GM18498 (cell line): ENCODE measurements around the gene FETUB.
"Not testable (repeated sequence)": the region's sequence is repeated elsewhere in the genome, so short reads cannot be mapped to it uniquely, and the experiment has no call there.

Experiments
- ATAC-seq: cut with Tn5 transposase; IDR thresholded peaks from one replicate; pipeline ENCODE4 v1.9.1; 2021; ENCODE audit warnings: mild to moderate bottlenecking, moderate library complexity; ENCODE audit not compliant: unreplicated experiment

The FETUB gene

GRCh38 chr3:186630950-186631641, 9.1 kb upstream of the FETUB start:
- no peak for ATAC-seq

- no peak for ATAC-seq
Measured at GRCh38 chr3:186633481-186633880, 6.7 kb upstream of the FETUB start.

- not testable (repeated sequence) for ATAC-seq
Measured at GRCh38 chr3:186634207-186634606, 6.0 kb upstream of the FETUB start.

- ATAC-seq = no peak
Measured at GRCh38 chr3:186635532-186635931, 4.7 kb upstream of the FETUB start.

GRCh38 chr3:186636536-186636935, 3.7 kb upstream of the FETUB start:
- no peak for ATAC-seq

- no peak for ATAC-seq
Measured at GRCh38 chr3:186637686-186638085, 2.5 kb upstream of the FETUB start.

GRCh38 chr3:186638259-186638658, 1.9 kb upstream of the FETUB start:
- no peak for ATAC-seq

GRCh38 chr3:186640473-186640818, 247 bp downstream of the FETUB start:
- ATAC-seq = no peak

GRCh38 chr3:186640929-186641328, 730 bp downstream of the FETUB start:
- ATAC-seq = no peak

GRCh38 chr3:186642014-186642413, 1.8 kb downstream of the FETUB start:
- ATAC-seq = no peak

- ATAC-seq = no peak
Measured at GRCh38 chr3:186643493-186643892, 3.3 kb downstream of the FETUB start.

- no peak for ATAC-seq
Measured at GRCh38 chr3:186644683-186645082, 4.5 kb downstream of the FETUB start.

GRCh38 chr3:186646106-186646505, 5.9 kb downstream of the FETUB start:
- no peak for ATAC-seq

- no peak for ATAC-seq
Measured at GRCh38 chr3:186646841-186647240, 6.6 kb downstream of the FETUB start.

GRCh38 chr3:186648851-186649250, 8.7 kb downstream of the FETUB start:
- no peak for ATAC-seq

- no peak for ATAC-seq
Measured at GRCh38 chr3:186651678-186652215, 11.5 kb downstream of the FETUB start.

GRCh38 chr3:186653080-186653707, 13.0 kb downstream of the FETUB start:
- ATAC-seq = peak; percentile 97

GRCh38 chr3:186653984-186654383, 13.8 kb downstream of the FETUB start:
- no peak for ATAC-seq

- no peak for ATAC-seq
Measured at GRCh38 chr3:186663361-186664118, 23.3 kb downstream of the FETUB start.

- no peak for ATAC-seq
Measured at GRCh38 chr3:186664119-186664495, 23.9 kb downstream of the FETUB start.

GRCh38 chr3:186664506-186664905, 24.3 kb downstream of the FETUB start:
- ATAC-seq = no peak
